K562 (cell line): ENCODE results near the gene KNCN. TPM values are rescaled to one million over a fixed set of nuclear protein-coding genes. Genes with fewer than 3 reads are reported as not detected.
A peak's percentile ranks its signal among the peaks of the same experiment; 100 is the strongest.

Source experiments
- ARID2 ChIP-seq: fragments of 450-650 bp; IDR thresholded peaks from 2 replicates; pipeline ENCODE4 v1.6.1; 2017; ENCODE audit warnings: antibody characterized with exemption, mild to moderate bottlenecking
- BRF1 ChIP-seq: IDR thresholded peaks from 3 replicates; pipeline ENCODE4 v1.6.1; 2011; ENCODE audit warnings: borderline replicate concordance, mild to moderate bottlenecking; ENCODE audit not compliant: insufficient read length; ENCODE audit errors: extremely low read depth
- EP400 ChIP-seq: fragments of 450-650 bp; IDR thresholded peaks from 2 replicates; pipeline ENCODE4 v1.6.1; 2017; ENCODE audit warnings: antibody characterized with exemption, mild to moderate bottlenecking, moderate library complexity
- MLLT1 ChIP-seq, 2 experiments: fragments of 450-650 bp; IDR thresholded peaks; 2 replicates each; pipeline ENCODE4 v1.6.1; 2016
- MYNN ChIP-seq, 2 experiments: sonication (generic); formaldehyde crosslinking in 1 of 2; IDR thresholded peaks; 2 replicates each; pipeline versions ENCODE4 v1.5.0 to v1.6.1; 2016 to 2020; ENCODE audit warnings: antibody characterized with exemption in 1 of 2, missing genetic modification reagents in 1 of 2
- PCBP1 ChIP-seq: fragments of 200-400 bp; formaldehyde crosslinking; IDR thresholded peaks from 2 replicates; pipeline ENCODE4 v1.6.1; 2018; ENCODE audit warnings: mild to moderate bottlenecking, low read depth, low read length; ENCODE audit not compliant: poor library complexity, severe bottlenecking
- TCF3 ChIP-seq: sonication (generic); formaldehyde crosslinking; IDR thresholded peaks from 2 replicates; pipeline ENCODE4 v1.4.0; 2020; ENCODE audit warnings: mild to moderate bottlenecking, missing genetic modification reagents
- TFAP4 ChIP-seq: sonication (generic); formaldehyde crosslinking; IDR thresholded peaks from 2 replicates; pipeline ENCODE4 v1.8.0; 2022; ENCODE audit warnings: missing genetic modification reagents, mild to moderate bottlenecking, moderate library complexity, borderline replicate concordance
- TOE1 ChIP-seq, 2 experiments: fragments of 450-650 bp in 1 of 2; sonication (generic) in 1 of 2; formaldehyde crosslinking in 1 of 2; IDR thresholded peaks; 2 replicates each; pipeline versions ENCODE4 v1.7.1 to v1.8.0; 2016 to 2022; ENCODE audit warnings: borderline replicate concordance in 2 of 2, mild to moderate bottlenecking in 2 of 2, antibody characterized with exemption in 1 of 2, inconsistent platforms in 1 of 2, low read depth in 1 of 2, missing genetic modification reagents in 1 of 2, moderate library complexity in 1 of 2
- XRCC3 ChIP-seq: fragments of 450-650 bp; IDR thresholded peaks from 2 replicates; pipeline ENCODE4 v1.6.1; 2017; ENCODE audit warnings: mild to moderate bottlenecking, moderate library complexity
- ZKSCAN8 ChIP-seq: fragments of 200-800 bp; sonication (Bioruptor generic); IDR thresholded peaks from 2 replicates; pipeline ENCODE4 v1.6.1; 2016; ENCODE audit warnings: missing genetic modification characterization, missing compliant biosample characterization
- polyA plus RNA-seq, 8 experiments: library from polyadenylated mRNA; depleted of rRNA in 4 of 8; stranded (reverse) in 5 of 8; unstranded in 3 of 8; fragments of >200 nt; fragmentation: Nextera tagmentation in 2 of 8; fragmentation: Illumina TruSeq in 1 of 8; extraction: Ambion mirVana in 2 of 8; extraction: Trizol in 1 of 8; gene quantifications; 2 replicates each; pipeline versions ENCODE4 v1.2.1 to v1.2.3, GENCODE V29; 2011 to 2014; ENCODE audit warnings: inconsistent platforms in 1 of 8, missing spikeins in 1 of 8
- total RNA-seq, 7 experiments: library from RNA; depleted of rRNA in 6 of 7; stranded (reverse); fragments of >200 nt in 6 of 7; fragmentation: Illumina TruSeq in 2 of 7; extraction: Trizol in 2 of 7; gene quantifications; 2 replicates each; pipeline versions ENCODE4 v1.2.1 to v1.2.3, GENCODE V29; 2011 to 2021; ENCODE audit warnings: low replicate concordance in 1 of 7

The KNCN gene
- total and polyA plus RNA-seq, 9 of the 15 experiments (the other 6 are each of a cell fraction or from before 2014, with no cell fraction given): not detected

GRCh38 chr1:46530791-46531409, 20.5 kb downstream of the KNCN start (continued):
- TF ChIP-seq TFAP4 (CRISPR knock-in tag) (0 out of 2 replicates have a peak, but pooled peaks have one; percentile 21), TOE1 (IDR thresholded peaks at IDR 0.05; ENCODE audit: borderline replicate concordance) (no peak), TOE1 (CRISPR knock-in tag; IDR thresholded peaks at IDR 0.05; ENCODE audit: borderline replicate concordance, low read depth) (no peak), BRF1 (no peak), MLLT1 (IDR thresholded peaks at IDR 0.05) (peak in 1 of 2 experiments; percentile 60; a peak in 1 of 4 replicates), XRCC3 (no peak), MYNN (IDR thresholded peaks at IDR 0.05) (no peak), MYNN (CRISPR knock-in tag; IDR thresholded peaks at IDR 0.05) (no peak), EP400 (no peak), ARID2 (no peak), ZKSCAN8 (CRISPR knock-in tag) (no peak), TCF3 (CRISPR knock-in tag) (no peak), PCBP1 (no peak)
